ENCODE measurements around the gene THAP7. TPM values are rescaled to one million over a fixed set of nuclear protein-coding genes. Genes with fewer than 3 reads are reported as not detected.

The THAP7 gene
- total RNA-seq, 4 donors from 2014 or later = 16.2 to 45.9 (median 30.9) TPM

- Histone ChIP-seq H3K4me3 (no peak overlapping the region), H3K4me1 (no peaks in the 10 kb centered on the region), H3K9me3 (no peaks in the 10 kb centered on the region), H3K27ac (no peak overlapping the region), H3K36me3 (no peaks in the 10 kb centered on the region), H3K27me3 (no peaks in the 10 kb centered on the region)
- TF ChIP-seq CTCF (IDR thresholded peaks at IDR 0.05) (no peak), POLR2A (IDR thresholded peaks at IDR 0.05) (no peak)
- DNase-seq = no peak
- intact Hi-C loops (cut with DNase I; ENCODE audit: low total_unique reads) = no loop called here
These were observed 23.3 kb upstream of the THAP7 start for GRCh38 chr22:21025266-21025665.

- intact Hi-C loops (cut with DNase I; ENCODE audit: low total_unique reads) = no loop called here
- DNase-seq = no peak
- no peak overlapping the region for H3K27ac ChIP-seq
- no peak overlapping the region for H3K4me3 ChIP-seq
- no peak for TF ChIP-seq POLR2A (IDR thresholded peaks at IDR 0.05)
- no peak for TF ChIP-seq CTCF (IDR thresholded peaks at IDR 0.05)
- no peaks in the 10 kb centered on the region for H3K4me1 ChIP-seq
- no peaks in the 10 kb centered on the region for H3K9me3 ChIP-seq
- no peaks in the 10 kb centered on the region for H3K36me3 ChIP-seq
- H3K27me3 ChIP-seq = no peaks in the 10 kb centered on the region
These were observed 21.2 kb upstream of the THAP7 start for GRCh38 chr22:21022955-21023614.

GRCh38 chr22:21022507-21022906, 20.6 kb upstream of the THAP7 start:
- no peak overlapping the region for H3K27ac ChIP-seq
- no peaks in the 10 kb centered on the region for H3K4me1 ChIP-seq
- TF ChIP-seq POLR2A (IDR thresholded peaks at IDR 0.05) (no peak), CTCF (IDR thresholded peaks at IDR 0.05) (no peak)
- no peak for DNase-seq
- intact Hi-C loops (cut with DNase I; ENCODE audit: low total_unique reads) = no loop called here
- no peaks in the 10 kb centered on the region for H3K9me3 ChIP-seq
- H3K4me3 ChIP-seq = no peak overlapping the region
- no peaks in the 10 kb centered on the region for H3K36me3 ChIP-seq
- H3K27me3 ChIP-seq = no peaks in the 10 kb centered on the region

GRCh38 chr22:21020802-21021429, 19.0 kb upstream of the THAP7 start:
- TF ChIP-seq CTCF (IDR thresholded peaks at IDR 0.05) (no peak), POLR2A (IDR thresholded peaks at IDR 0.05) (no peak)
- no peak for DNase-seq
- H3K27ac ChIP-seq = no peak overlapping the region
- H3K27me3 ChIP-seq = no peaks in the 10 kb centered on the region
- H3K4me3 ChIP-seq = no peak overlapping the region
- intact Hi-C loops (cut with DNase I; ENCODE audit: low total_unique reads) = no loop called here
- no peaks in the 10 kb centered on the region for H3K4me1 ChIP-seq
- H3K9me3 ChIP-seq = no peaks in the 10 kb centered on the region
- no peaks in the 10 kb centered on the region for H3K36me3 ChIP-seq

- H3K27ac ChIP-seq = no peak overlapping the region
- no peaks in the 10 kb centered on the region for H3K36me3 ChIP-seq
- no peak overlapping the region for H3K4me3 ChIP-seq
- TF ChIP-seq CTCF (IDR thresholded peaks at IDR 0.05) = no peak
- TF ChIP-seq POLR2A (IDR thresholded peaks at IDR 0.05) = no peak
- DNase-seq = no peak
- no peaks in the 10 kb centered on the region for H3K27me3 ChIP-seq
- intact Hi-C loops (cut with DNase I; ENCODE audit: low total_unique reads) = no loop called here
- peaks cover 4 to 11% of the 10 kb centered on the region in 2 donors for H3K4me1 ChIP-seq
- H3K9me3 ChIP-seq = no peaks in the 10 kb centered on the region
These were observed 16.4 kb upstream of the THAP7 start for GRCh38 chr22:21018314-21018713.

Measured in uterus (tissue), 4 donors.